Measurements from ENCODE around the gene NAA25. TPM values are rescaled to one million over a fixed set of nuclear protein-coding genes. Genes with fewer than 3 reads are reported as not detected.
"Not testable (repeated sequence)": the region's sequence is repeated elsewhere in the genome, so short reads cannot be mapped to it uniquely, and the experiment has no call there.

NAA25 gene
- polyA plus RNA-seq, 2 donors: 6.1 to 8.1 TPM

GRCh38 chr12:112013601-112014402 is 94.8 kb downstream of the NAA25 start:
- Histone ChIP-seq H3K4me3 (ENCODE audit: low read depth in 1 of 2, low read length in 2 of 2) (peak overlapping the region; percentile 72 to 92), H3K4me1 (ENCODE audit: control insufficient read depth in 2 of 2, insufficient read depth in 2 of 2, low read length in 1 of 2) (peaks cover 0 to 4% of the 10 kb centered on the region in 2 donors), H3K36me3 (ENCODE audit: control insufficient read depth in 2 of 2, insufficient read depth in 2 of 2, low read length in 1 of 2) (peaks cover 0 to 2% of the 10 kb centered on the region in 2 donors), H3K9me3 (ENCODE audit: control insufficient read depth in 2 of 2, insufficient read depth in 1 of 2, low read depth in 1 of 2, low read length in 1 of 2) (no peaks in the 10 kb centered on the region), H3K27me3 (ENCODE audit: control insufficient read depth in 1 of 2, insufficient read depth in 2 of 2, low read length in 2 of 2) (no peaks in the 10 kb centered on the region), H3K27ac (ENCODE audit: low read depth in 2 of 2, low read length in 1 of 2) (peak overlapping the region; percentile 86 to 92)
- 1 to 2% methylated on average over 54 of the region's 54 CpGs for WGBS, 2 donors

DNA sequence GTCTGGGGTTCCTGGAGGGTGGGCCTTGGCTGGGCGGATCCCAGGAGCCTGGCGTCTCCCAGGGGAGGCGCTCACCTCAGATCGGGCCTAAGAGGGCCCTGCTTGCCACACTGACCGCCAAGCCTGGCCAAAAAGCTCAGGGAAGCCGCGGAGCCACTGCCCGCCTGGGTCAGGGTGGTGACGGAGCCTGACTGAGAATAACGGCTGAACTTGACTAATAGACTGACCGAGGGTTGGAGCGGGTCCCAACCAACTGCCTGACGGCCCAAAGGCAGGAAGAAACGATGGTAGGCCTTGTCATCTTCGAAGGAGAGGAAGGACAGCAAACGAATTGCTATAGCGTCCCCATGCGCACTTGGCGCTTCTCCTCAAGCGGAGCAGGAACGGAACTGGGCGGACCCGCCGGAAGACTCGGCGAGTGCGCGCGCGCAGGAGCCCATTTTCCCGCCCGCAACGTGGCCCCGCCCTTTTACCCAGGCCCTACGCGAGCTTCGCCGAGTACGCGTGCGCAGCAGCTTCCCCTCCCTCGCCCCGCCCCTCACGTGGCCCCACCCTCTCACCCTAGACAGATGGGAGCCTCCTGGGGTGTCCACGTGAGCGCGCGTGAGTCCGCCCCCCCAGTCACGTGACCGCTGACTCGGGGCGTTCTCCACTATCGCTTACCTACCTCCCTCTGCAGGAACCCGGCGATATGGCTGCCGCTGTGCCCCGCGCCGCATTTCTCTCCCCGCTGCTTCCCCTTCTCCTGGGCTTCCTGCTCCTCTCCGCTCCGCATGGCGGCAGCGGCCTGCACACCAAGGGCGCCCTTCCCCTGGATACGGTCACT is 95.6 kb downstream of the NAA25 start, which contains the start of the genes ERP29 and TMEM116:
TSS of gene ERP29 (plus strand) at position 652 of the 826 bp plus-strand sequence. CDS start at position 692, 40 bp downstream.
TSS of gene TMEM116 (minus strand) at position 391 of the 826 bp plus-strand sequence. CDS start 7,895 bp downstream, outside the sequence.
- Histone ChIP-seq H3K36me3 (ENCODE audit: control insufficient read depth in 2 of 2, insufficient read depth in 2 of 2, low read length in 1 of 2) (peaks cover 0 to 2% of the 10 kb centered on the region in 2 donors), H3K4me3 (ENCODE audit: low read depth in 1 of 2, low read length in 2 of 2) (peak within 1 kb of the TSS; percentile 72 to 92), H3K9me3 (ENCODE audit: control insufficient read depth in 2 of 2, insufficient read depth in 1 of 2, low read depth in 1 of 2, low read length in 1 of 2) (no peaks in the 10 kb centered on the region), H3K27me3 (ENCODE audit: control insufficient read depth in 1 of 2, insufficient read depth in 2 of 2, low read length in 2 of 2) (no peaks in the 10 kb centered on the region), H3K27ac (ENCODE audit: low read depth in 2 of 2, low read length in 1 of 2) (peak within 1 kb of the TSS; percentile 94 to 97), H3K4me1 (ENCODE audit: control insufficient read depth in 2 of 2, insufficient read depth in 2 of 2, low read length in 1 of 2) (peaks cover 0 to 4% of the 10 kb centered on the region in 2 donors)
- 0% methylated on average over 50 to 67 of the region's 67 CpGs for WGBS, 2 donors

- Histone ChIP-seq H3K27me3 (ENCODE audit: control insufficient read depth in 1 of 2, insufficient read depth in 2 of 2, low read length in 2 of 2) (no peaks in the 10 kb centered on the region), H3K4me3 (ENCODE audit: low read depth in 1 of 2, low read length in 2 of 2) (peak overlapping the region in 1 of 2 donors; percentile 59), H3K9me3 (ENCODE audit: control insufficient read depth in 2 of 2, insufficient read depth in 1 of 2, low read depth in 1 of 2, low read length in 1 of 2) (no peaks in the 10 kb centered on the region), H3K27ac (ENCODE audit: low read depth in 2 of 2, low read length in 1 of 2) (peak overlapping the region in 1 of 2 donors; percentile 97), H3K4me1 (ENCODE audit: control insufficient read depth in 2 of 2, insufficient read depth in 2 of 2, low read length in 1 of 2) (peaks cover 0 to 4% of the 10 kb centered on the region in 2 donors), H3K36me3 (ENCODE audit: control insufficient read depth in 2 of 2, insufficient read depth in 2 of 2, low read length in 1 of 2) (peaks cover 0 to 2% of the 10 kb centered on the region in 2 donors)
- 61 to 66% methylated on average over 8 of the region's 8 CpGs for WGBS, 2 donors
Measured at GRCh38 chr12:112011685-112012084, 96.9 kb downstream of the NAA25 start.

DNA sequence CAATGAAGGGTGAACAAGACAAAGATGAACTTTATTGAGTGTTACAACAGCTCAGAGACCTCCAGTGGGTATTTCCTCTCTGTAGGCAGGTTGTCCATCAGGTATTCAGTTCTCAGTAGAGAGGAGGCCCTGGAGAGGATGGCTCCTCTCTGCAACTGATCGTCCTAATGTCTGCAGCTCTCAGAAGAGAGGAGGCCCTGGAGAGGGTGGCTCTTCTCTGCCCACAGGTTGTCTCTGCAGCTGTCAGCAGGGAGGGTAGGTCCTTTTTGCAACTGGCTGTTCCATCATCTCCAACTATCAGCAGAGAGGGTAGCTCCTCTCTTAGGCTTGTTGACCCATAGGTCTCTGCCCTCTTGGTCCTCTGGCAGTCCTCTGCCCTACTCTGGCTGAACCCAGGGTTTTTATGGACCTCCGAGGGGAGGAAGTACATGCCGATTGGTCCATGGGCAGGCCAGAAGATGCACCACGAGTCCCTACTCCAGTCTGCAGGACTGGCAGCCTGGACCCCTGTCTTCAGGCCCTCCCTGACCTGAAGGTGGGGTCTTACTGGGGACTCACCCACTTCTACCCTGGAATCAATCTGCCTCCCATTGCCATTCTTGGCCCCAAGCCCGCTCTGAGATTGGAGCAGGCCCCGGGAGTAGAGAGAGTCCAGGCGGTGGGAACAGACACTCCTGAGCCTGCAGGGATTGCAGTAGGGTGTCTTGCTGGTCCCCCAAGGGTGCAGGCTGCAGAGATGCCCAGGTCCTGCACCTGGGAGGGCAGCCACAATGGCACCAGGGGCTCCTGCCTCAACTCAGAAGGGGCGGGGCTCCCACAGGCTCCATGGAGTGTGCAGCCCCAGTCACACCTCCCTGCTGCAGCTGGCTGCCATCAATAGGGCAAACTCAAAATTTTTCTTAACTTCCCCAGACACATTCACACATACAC is 97.9 kb downstream of the NAA25 start:
- H3K9me3 ChIP-seq (ENCODE audit: control insufficient read depth in 2 of 2, insufficient read depth in 1 of 2, low read depth in 1 of 2, low read length in 1 of 2): no peaks in the 10 kb centered on the region
- H3K27ac ChIP-seq (ENCODE audit: low read depth in 2 of 2, low read length in 1 of 2): no peak overlapping the region
- H3K4me1 ChIP-seq (ENCODE audit: control insufficient read depth in 2 of 2, insufficient read depth in 2 of 2, low read length in 1 of 2): peaks cover 0 to 4% of the 10 kb centered on the region in 2 donors
- 92 to 95% methylated on average over 8 of the region's 8 CpGs for WGBS, 2 donors
- peaks cover 0 to 2% of the 10 kb centered on the region in 2 donors for H3K36me3 ChIP-seq (ENCODE audit: control insufficient read depth in 2 of 2, insufficient read depth in 2 of 2, low read length in 1 of 2)
- no peaks in the 10 kb centered on the region for H3K27me3 ChIP-seq (ENCODE audit: control insufficient read depth in 1 of 2, insufficient read depth in 2 of 2, low read length in 2 of 2)
- H3K4me3 ChIP-seq (ENCODE audit: low read depth in 1 of 2, low read length in 2 of 2): no peak overlapping the region

GRCh38 chr12:112009596-112009995 is 99.0 kb downstream of the NAA25 start:
- not testable (repeated sequence) for H3K27ac ChIP-seq (ENCODE audit: low read depth in 2 of 2, low read length in 1 of 2); H3K9me3 ChIP-seq (ENCODE audit: control insufficient read depth in 2 of 2, insufficient read depth in 1 of 2, low read depth in 1 of 2, low read length in 1 of 2); H3K4me3 ChIP-seq (ENCODE audit: low read depth in 1 of 2, low read length in 2 of 2); H3K4me1 ChIP-seq (ENCODE audit: control insufficient read depth in 2 of 2, insufficient read depth in 2 of 2, low read length in 1 of 2); H3K36me3 ChIP-seq (ENCODE audit: control insufficient read depth in 2 of 2, insufficient read depth in 2 of 2, low read length in 1 of 2); H3K27me3 ChIP-seq (ENCODE audit: control insufficient read depth in 1 of 2, insufficient read depth in 2 of 2, low read length in 2 of 2)
- WGBS, 2 donors: 79% methylated on average over 3 of the region's 3 CpGs

GRCh38 chr12:112008918-112009317 is 99.7 kb downstream of the NAA25 start:
- 50 to 56% methylated on average over 3 of the region's 3 CpGs for WGBS, 2 donors
- peaks cover 0 to 4% of the 10 kb centered on the region in 2 donors for H3K4me1 ChIP-seq (ENCODE audit: control insufficient read depth in 2 of 2, insufficient read depth in 2 of 2, low read length in 1 of 2)
- H3K27me3 ChIP-seq (ENCODE audit: control insufficient read depth in 1 of 2, insufficient read depth in 2 of 2, low read length in 2 of 2): no peaks in the 10 kb centered on the region
- H3K9me3 ChIP-seq (ENCODE audit: control insufficient read depth in 2 of 2, insufficient read depth in 1 of 2, low read depth in 1 of 2, low read length in 1 of 2): no peaks in the 10 kb centered on the region
- H3K36me3 ChIP-seq (ENCODE audit: control insufficient read depth in 2 of 2, insufficient read depth in 2 of 2, low read length in 1 of 2): peaks cover 0 to 2% of the 10 kb centered on the region in 2 donors
- no peak overlapping the region for H3K27ac ChIP-seq (ENCODE audit: low read depth in 2 of 2, low read length in 1 of 2)
- no peak overlapping the region for H3K4me3 ChIP-seq (ENCODE audit: low read depth in 1 of 2, low read length in 2 of 2)

GRCh38 chr12:112007945-112008344 is 100.6 kb downstream of the NAA25 start:
- WGBS, 2 donors: 90 to 94% methylated on average over 9 of the region's 9 CpGs
- Histone ChIP-seq H3K4me3 (ENCODE audit: low read depth in 1 of 2, low read length in 2 of 2) (no peak overlapping the region), H3K27ac (ENCODE audit: low read depth in 2 of 2, low read length in 1 of 2) (no peak overlapping the region), H3K36me3 (ENCODE audit: control insufficient read depth in 2 of 2, insufficient read depth in 2 of 2, low read length in 1 of 2) (peaks cover 0 to 2% of the 10 kb centered on the region in 2 donors), H3K27me3 (ENCODE audit: control insufficient read depth in 1 of 2, insufficient read depth in 2 of 2, low read length in 2 of 2) (no peaks in the 10 kb centered on the region), H3K9me3 (ENCODE audit: control insufficient read depth in 2 of 2, insufficient read depth in 1 of 2, low read depth in 1 of 2, low read length in 1 of 2) (no peaks in the 10 kb centered on the region), H3K4me1 (ENCODE audit: control insufficient read depth in 2 of 2, insufficient read depth in 2 of 2, low read length in 1 of 2) (peaks cover 0 to 4% of the 10 kb centered on the region in 2 donors)

- no peaks in the 10 kb centered on the region for H3K36me3 ChIP-seq (ENCODE audit: control insufficient read depth in 2 of 2, insufficient read depth in 2 of 2, low read length in 1 of 2)
- WGBS, 2 donors: 53 to 59% methylated on average over 6 of the region's 6 CpGs
- H3K27me3 ChIP-seq (ENCODE audit: control insufficient read depth in 1 of 2, insufficient read depth in 2 of 2, low read length in 2 of 2): no peaks in the 10 kb centered on the region
- no peaks in the 10 kb centered on the region for H3K9me3 ChIP-seq (ENCODE audit: control insufficient read depth in 2 of 2, insufficient read depth in 1 of 2, low read depth in 1 of 2, low read length in 1 of 2)
- peak overlapping the region in 1 of 2 donors; percentile 24 for H3K27ac ChIP-seq (ENCODE audit: low read depth in 2 of 2, low read length in 1 of 2)
- H3K4me1 ChIP-seq (ENCODE audit: control insufficient read depth in 2 of 2, insufficient read depth in 2 of 2, low read length in 1 of 2): peaks cover 0 to 1% of the 10 kb centered on the region in 2 donors
- no peak overlapping the region for H3K4me3 ChIP-seq (ENCODE audit: low read depth in 1 of 2, low read length in 2 of 2)
Measured at GRCh38 chr12:112005419-112006395, 102.9 kb downstream of the NAA25 start.
